ENCODE measurements around the gene ZNF668.

Gene ZNF668

DNA sequence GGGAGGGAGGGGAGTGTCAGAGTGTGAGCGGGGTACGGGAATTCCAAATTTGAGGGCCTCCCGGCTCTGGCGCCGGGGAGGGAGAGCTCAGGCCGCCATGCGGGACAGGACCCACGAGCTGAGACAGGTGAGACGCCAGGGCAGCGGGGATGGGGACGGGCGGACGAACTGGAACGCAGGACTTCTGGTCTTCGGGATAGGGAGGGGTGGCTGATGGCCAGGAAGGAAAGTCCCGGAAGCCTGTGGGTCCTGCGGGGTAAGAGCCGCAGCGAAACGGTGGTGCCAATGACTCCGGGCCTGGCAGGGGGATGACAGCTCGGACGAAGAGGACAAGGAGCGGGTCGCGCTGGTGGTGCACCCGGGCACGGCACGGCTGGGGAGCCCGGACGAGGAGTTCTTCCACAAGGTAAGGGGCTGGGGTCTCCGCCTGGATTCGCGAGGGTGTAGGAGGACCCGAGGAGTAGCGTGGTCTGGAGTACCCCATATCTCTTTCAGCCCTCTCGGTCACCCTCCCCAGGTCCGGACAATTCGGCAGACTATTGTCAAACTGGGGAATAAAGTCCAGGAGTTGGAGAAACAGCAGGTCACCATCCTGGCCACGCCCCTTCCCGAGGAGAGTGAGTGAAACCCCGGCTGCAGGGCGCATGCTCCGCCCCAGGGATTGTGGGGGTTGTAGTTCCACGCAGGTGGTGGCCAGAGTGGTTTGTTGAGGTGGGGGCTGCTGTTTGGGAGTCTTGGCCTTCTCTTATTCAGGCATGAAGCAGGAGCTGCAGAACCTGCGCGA is 40.1 kb downstream of the ZNF668 start:
- peak; percentile 75 for DNase-seq (ENCODE audit: low read depth)
- TF ChIP-seq, protein P1, sequence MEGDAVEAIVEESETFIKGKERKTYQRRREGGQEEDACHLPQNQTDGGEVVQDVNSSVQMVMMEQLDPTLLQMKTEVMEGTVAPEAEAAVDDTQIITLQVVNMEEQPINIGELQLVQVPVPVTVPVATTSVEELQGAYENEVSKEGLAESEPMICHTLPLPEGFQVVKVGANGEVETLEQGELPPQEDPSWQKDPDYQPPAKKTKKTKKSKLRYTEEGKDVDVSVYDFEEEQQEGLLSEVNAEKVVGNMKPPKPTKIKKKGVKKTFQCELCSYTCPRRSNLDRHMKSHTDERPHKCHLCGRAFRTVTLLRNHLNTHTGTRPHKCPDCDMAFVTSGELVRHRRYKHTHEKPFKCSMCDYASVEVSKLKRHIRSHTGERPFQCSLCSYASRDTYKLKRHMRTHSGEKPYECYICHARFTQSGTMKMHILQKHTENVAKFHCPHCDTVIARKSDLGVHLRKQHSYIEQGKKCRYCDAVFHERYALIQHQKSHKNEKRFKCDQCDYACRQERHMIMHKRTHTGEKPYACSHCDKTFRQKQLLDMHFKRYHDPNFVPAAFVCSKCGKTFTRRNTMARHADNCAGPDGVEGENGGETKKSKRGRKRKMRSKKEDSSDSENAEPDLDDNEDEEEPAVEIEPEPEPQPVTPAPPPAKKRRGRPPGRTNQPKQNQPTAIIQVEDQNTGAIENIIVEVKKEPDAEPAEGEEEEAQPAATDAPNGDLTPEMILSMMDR (conservative IDR thresholded peaks at IDR 0.05; ENCODE audit: low read length), result no peak
- peak overlapping the region; percentile 99 for H3K4me3 ChIP-seq (ENCODE audit: low read length)

- TF ChIP-seq, protein P1 (conservative IDR thresholded peaks at IDR 0.05; ENCODE audit: low read length), result 0 out of 2 replicates have a peak, but pooled peaks have one; percentile 4
- DNase-seq (ENCODE audit: low read depth), result peak; percentile 97
Measured at GRCh38 chr16:31032736-31033708, 41.0 kb downstream of the ZNF668 start, which contains the start of gene STX4. TSS of gene STX4 (plus strand) at chr16:31033558. CDS start at chr16:31033806, 248 bp downstream.

DNA sequence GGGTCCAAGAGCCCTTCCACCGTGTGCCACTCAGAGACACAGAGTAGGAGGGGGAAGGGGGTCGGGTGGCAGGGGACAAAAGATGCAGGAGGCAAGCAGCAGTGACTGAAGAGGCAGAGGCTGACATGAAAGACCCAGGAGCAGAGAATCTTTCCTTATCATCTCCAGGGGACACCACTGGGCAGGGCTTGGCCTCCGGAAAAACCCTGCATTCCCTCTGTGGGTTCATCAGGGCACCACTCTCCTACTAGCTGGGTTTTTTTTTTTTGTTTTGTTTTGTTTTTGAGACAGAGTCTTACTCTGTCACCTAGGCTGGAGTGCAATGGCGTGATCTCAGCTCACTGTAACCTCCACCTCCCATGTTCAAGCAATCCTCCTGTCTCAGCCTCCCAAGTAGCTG is 42.8 kb downstream of the ZNF668 start:
- no peak overlapping the region for H3K4me3 ChIP-seq (ENCODE audit: low read length)
- TF ChIP-seq, protein P1 (conservative IDR thresholded peaks at IDR 0.05; ENCODE audit: low read length), result no peak
- no peak for DNase-seq (ENCODE audit: low read depth)

More at GRCh38 chr16:31032736-31033708, 41.0 kb downstream of the ZNF668 start, which contains the start of gene STX4:
- peak within 1 kb of the TSS; percentile 99 for H3K4me3 ChIP-seq (ENCODE audit: low read length)

DNA sequence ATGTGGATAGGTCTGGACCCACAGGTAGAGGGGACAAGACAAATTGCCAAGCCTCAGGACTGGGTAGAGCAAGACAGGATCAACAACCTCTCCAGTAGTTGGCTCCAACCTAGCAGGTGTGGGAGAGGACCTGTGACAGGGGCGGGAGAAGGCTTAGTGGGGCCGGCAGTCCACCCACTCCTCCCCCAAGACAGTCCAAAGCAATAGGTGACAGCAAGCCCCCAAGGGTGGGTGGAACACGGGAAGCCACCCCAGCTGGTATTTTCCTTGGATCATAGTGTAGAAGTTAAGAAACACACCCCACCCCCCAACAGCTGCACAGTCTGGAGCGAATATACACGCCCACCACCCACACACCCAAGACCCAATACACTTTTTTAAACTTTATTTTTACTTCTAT is 44.8 kb downstream of the ZNF668 start:
- no peak for DNase-seq (ENCODE audit: low read depth)
- H3K4me3 ChIP-seq (ENCODE audit: low read length), result no peak overlapping the region
- TF ChIP-seq, protein P1 (conservative IDR thresholded peaks at IDR 0.05; ENCODE audit: low read length), result no peak

DNA sequence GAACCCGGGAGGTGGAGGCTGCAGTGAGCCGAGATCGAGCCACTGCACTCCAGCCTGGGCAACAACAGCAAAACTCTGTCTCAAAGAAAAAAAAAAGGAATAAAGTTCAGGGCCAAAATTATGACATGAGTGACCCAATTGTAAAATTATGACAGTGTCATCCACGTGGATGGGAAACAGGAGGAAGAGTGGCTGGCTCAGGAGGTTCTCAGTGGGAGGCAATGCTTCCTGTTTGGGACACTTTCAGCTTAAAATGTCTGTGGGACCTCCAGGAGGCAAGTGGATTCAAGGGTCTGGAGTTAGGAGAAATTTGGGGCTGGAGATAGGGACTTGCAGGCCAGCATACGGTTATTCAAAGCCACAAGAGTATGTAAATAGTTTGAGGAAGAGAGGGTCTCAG is 48.7 kb downstream of the ZNF668 start:
- DNase-seq (ENCODE audit: low read depth), result no peak
- H3K4me3 ChIP-seq (ENCODE audit: low read length), result no peak overlapping the region
- TF ChIP-seq, protein P1 (conservative IDR thresholded peaks at IDR 0.05; ENCODE audit: low read length), result no peak

- TF ChIP-seq, protein P1 (conservative IDR thresholded peaks at IDR 0.05; ENCODE audit: low read length), result no peak
- DNase-seq (ENCODE audit: low read depth), result no peak
- no peak overlapping the region for H3K4me3 ChIP-seq (ENCODE audit: low read length)
Measured at GRCh38 chr16:31023627-31024226, 50.3 kb downstream of the ZNF668 start.
